HG02852 (cell line): ENCODE results near the gene ZSWIM4.

ENCODE experiments used
- ATAC-seq: cut with Tn5 transposase; IDR thresholded peaks from one replicate; pipeline ENCODE4 v1.9.1; 2021; ENCODE audit warnings: mild to moderate bottlenecking, moderate library complexity; ENCODE audit not compliant: unreplicated experiment

Gene ZSWIM4

GRCh38 chr19:13866463-13867046 is 71.3 kb downstream of the ZSWIM4 start:
- ATAC-seq = no peak

- no peak for ATAC-seq
These were observed 73.4 kb downstream of the ZSWIM4 start for GRCh38 chr19:13868663-13869062.

GRCh38 chr19:13869281-13869680 is 74.0 kb downstream of the ZSWIM4 start:
- no peak for ATAC-seq

GRCh38 chr19:13870873-13871272 is 75.6 kb downstream of the ZSWIM4 start:
- ATAC-seq = no peak

GRCh38 chr19:13872339-13872694 is 77.1 kb downstream of the ZSWIM4 start:
- no peak for ATAC-seq

- no peak for ATAC-seq
These were observed 77.6 kb downstream of the ZSWIM4 start for GRCh38 chr19:13872695-13873389.

- ATAC-seq = no peak
These were observed 78.7 kb downstream of the ZSWIM4 start for GRCh38 chr19:13873834-13874515.

GRCh38 chr19:13875824-13876223 is 80.6 kb downstream of the ZSWIM4 start:
- ATAC-seq = no peak

- no peak for ATAC-seq
These were observed 81.6 kb downstream of the ZSWIM4 start, which contains the start of gene NANOS3 for GRCh38 chr19:13876834-13877233. TSS of gene NANOS3 (plus strand) at chr19:13877134. CDS start at chr19:13877249, 115 bp downstream.

- no peak for ATAC-seq
These were observed 82.1 kb downstream of the ZSWIM4 start for GRCh38 chr19:13877303-13877702.

GRCh38 chr19:13880059-13881043 is 85.1 kb downstream of the ZSWIM4 start:
- ATAC-seq = peak; percentile 86

GRCh38 chr19:13881251-13881691 is 86.0 kb downstream of the ZSWIM4 start:
- ATAC-seq = no peak
